ENCODE measurements around the gene PIP5KL1.

PIP5KL1 gene

DNA sequence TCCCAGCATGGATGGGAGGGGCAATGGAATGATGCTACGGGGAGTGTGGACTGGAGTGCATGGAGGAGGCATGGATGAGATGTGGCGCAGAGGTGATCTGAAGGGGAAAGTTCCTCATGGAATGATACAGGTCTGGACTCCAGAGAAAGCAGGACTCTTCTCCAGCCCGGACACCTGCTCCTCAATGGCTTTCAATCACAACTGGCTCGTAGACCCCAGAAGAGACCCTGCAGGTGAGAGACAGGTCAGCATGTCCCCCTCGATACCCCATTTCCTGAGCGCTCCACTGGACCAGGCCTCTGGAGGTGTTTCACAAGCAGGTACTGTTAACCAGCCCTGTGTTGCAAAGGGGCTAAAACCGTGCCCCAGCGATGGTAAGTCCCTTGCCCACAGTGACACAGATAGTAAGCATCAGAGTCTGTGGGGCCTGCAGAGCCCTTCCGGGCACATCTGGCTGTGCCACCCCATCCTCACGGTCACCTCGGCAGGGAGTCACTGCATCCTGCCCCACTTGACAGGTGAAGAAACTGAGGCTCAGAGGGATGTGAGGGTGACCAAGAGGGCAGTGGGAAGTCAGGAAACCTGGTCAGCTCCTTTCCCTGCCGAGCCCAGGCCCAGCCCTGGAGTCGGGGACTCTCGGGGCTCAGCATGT is 12.6 kb upstream of the PIP5KL1 start:
- Histone ChIP-seq H3K4me3 (ENCODE audit: low read depth, low read length) (no peak overlapping the region), H3K9ac (ENCODE audit: low read depth, low read length) (peak overlapping the region; percentile 24), H3K36me3 (ENCODE audit: control insufficient read depth, insufficient read depth, low read length) (peaks cover 49% of the 10 kb centered on the region), H3K27me3 (ENCODE audit: control insufficient read depth, insufficient read depth, low read length) (no peaks in the 10 kb centered on the region), H3K9me3 (ENCODE audit: control insufficient read depth, insufficient read depth, low read length) (no peaks in the 10 kb centered on the region), H3K4me1 (ENCODE audit: control insufficient read depth, insufficient read depth, low read length) (peaks cover 3% of the 10 kb centered on the region)

DNA sequence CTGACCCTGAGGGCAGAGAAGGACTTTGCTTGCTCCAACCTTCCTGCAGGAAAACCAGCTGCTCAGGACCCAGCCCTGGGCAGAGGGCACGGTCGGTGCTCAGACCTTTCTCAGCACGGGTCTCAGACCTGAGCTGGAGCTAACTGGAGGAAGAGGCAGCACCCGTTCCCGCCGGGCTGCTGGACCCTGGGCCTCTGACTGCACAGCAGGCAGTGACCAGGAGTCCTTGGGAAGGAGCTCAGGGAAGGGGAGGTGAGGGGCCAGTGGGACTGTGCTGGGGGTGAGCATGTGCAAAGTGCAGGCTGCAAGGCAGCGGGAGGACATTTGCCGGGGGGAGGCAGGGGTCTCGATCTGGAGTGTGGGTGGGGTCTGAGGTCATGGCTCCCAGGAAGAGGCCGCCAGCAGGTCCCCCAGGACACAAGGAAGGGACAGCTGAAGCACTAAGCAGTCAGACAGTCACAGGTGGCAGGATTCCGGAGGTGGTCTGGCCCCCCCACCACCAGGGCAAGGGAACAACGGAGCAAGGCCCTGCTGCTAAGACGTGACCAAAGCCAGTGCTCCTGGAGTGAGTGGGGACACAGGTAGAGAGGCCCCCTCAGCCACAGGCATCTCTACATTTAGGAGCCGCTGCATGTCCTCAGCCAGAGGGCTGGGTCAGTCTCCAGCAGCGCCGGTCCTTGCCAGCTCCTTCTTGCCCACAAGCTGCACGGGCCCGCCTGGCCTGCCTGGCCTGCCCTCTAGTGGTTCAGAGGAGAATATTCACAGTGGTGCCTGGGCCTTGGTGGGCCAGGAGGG is 11.8 kb upstream of the PIP5KL1 start:
- Histone ChIP-seq H3K4me1 (ENCODE audit: control insufficient read depth, insufficient read depth, low read length) (peaks cover 3% of the 10 kb centered on the region), H3K27me3 (ENCODE audit: control insufficient read depth, insufficient read depth, low read length) (no peaks in the 10 kb centered on the region), H3K9ac (ENCODE audit: low read depth, low read length) (peak overlapping the region; percentile 24), H3K4me3 (ENCODE audit: low read depth, low read length) (no peak overlapping the region), H3K36me3 (ENCODE audit: control insufficient read depth, insufficient read depth, low read length) (peaks cover 42% of the 10 kb centered on the region), H3K9me3 (ENCODE audit: control insufficient read depth, insufficient read depth, low read length) (no peaks in the 10 kb centered on the region)

DNA sequence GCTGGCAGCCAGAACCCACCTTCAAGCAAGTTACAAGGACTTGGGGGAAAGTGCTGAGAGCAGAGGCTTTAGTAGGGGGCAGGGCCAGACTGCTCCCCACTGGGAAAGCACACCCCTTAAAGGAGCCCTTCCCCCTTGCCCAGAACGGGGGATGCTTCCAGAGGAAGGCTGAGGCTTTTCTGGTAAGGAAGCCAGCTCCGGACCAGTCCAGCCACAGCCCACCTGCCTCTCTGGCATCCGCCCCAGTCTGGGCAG is 11.3 kb upstream of the PIP5KL1 start:
- no peak overlapping the region for H3K4me3 ChIP-seq (ENCODE audit: low read depth, low read length)
- no peaks in the 10 kb centered on the region for H3K9me3 ChIP-seq (ENCODE audit: control insufficient read depth, insufficient read depth, low read length)
- peaks cover 40% of the 10 kb centered on the region for H3K36me3 ChIP-seq (ENCODE audit: control insufficient read depth, insufficient read depth, low read length)
- no peaks in the 10 kb centered on the region for H3K27me3 ChIP-seq (ENCODE audit: control insufficient read depth, insufficient read depth, low read length)
- H3K4me1 ChIP-seq (ENCODE audit: control insufficient read depth, insufficient read depth, low read length), result peaks cover 3% of the 10 kb centered on the region
- H3K9ac ChIP-seq (ENCODE audit: low read depth, low read length), result peak overlapping the region; percentile 24

DNA sequence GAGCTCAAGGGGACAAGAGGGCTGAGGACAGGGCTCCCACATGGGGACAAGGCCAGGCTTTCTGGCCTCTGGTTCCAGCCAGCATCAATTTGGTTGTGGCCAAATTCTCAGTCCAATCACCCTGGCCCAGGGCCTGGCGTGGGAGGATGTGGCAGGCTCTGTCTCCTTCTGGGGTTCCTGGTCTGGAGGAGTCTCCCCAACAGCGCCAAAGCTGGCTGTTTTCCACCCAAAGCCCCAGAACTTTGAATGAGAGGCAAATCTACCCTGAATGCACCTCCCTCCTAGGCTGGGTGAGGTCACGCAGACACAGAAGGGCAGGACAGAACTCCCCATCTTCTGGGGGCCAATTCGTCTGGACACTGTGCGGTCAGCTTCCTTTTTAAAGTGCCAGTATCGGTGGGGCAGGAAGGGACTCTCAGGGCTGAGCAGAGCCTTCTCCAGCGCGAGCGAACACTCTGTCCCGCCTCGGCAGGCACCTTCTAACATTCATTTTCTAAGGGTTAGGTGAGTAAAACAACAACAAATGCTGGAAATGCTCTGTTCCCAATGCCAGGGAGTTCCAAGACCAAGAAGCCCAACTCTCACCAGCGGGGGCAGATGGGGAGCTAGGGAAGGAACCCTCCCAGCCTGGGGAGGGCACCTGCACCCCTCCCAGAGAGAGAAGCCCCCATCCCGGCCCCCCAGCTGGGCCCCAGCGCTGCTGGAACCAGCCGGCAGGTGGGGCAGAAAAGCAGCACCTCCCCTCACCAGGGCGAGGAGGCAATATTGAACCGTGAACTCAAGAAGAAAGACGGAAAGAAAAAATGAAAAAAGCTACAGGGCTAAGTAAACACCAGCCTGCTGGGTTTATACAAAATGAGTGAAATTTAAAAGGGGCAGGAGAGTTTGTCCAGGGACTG is 10.7 kb upstream of the PIP5KL1 start:
- H3K36me3 ChIP-seq (ENCODE audit: control insufficient read depth, insufficient read depth, low read length), result peaks cover 40% of the 10 kb centered on the region
- no peaks in the 10 kb centered on the region for H3K27me3 ChIP-seq (ENCODE audit: control insufficient read depth, insufficient read depth, low read length)
- no peak overlapping the region for H3K9ac ChIP-seq (ENCODE audit: low read depth, low read length)
- H3K9me3 ChIP-seq (ENCODE audit: control insufficient read depth, insufficient read depth, low read length), result no peaks in the 10 kb centered on the region
- no peak overlapping the region for H3K4me3 ChIP-seq (ENCODE audit: low read depth, low read length)
- peaks cover 3% of the 10 kb centered on the region for H3K4me1 ChIP-seq (ENCODE audit: control insufficient read depth, insufficient read depth, low read length)

DNA sequence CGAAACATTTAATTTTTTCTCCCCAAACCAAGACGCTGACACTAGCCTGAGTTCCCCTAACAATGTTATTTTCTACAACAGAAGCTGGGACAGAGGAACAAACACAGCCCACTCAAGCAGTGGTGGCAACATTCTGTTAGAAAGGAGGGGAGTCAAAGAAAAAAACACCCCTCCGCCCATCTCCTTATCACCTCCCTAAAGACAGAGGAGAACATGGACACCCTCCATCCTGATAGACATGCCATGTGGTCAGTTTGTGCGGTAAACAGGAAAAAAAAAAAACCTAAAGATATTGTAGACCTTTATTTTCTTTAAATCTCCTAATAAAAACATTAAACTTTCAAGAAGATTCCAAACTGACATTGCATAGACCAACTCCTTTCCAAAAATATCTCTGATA is 10.0 kb upstream of the PIP5KL1 start:
- H3K9me3 ChIP-seq (ENCODE audit: control insufficient read depth, insufficient read depth, low read length), result no peaks in the 10 kb centered on the region
- H3K4me1 ChIP-seq (ENCODE audit: control insufficient read depth, insufficient read depth, low read length), result peaks cover 3% of the 10 kb centered on the region
- peaks cover 40% of the 10 kb centered on the region for H3K36me3 ChIP-seq (ENCODE audit: control insufficient read depth, insufficient read depth, low read length)
- H3K9ac ChIP-seq (ENCODE audit: low read depth, low read length), result no peak overlapping the region
- H3K4me3 ChIP-seq (ENCODE audit: low read depth, low read length), result no peak overlapping the region
- no peaks in the 10 kb centered on the region for H3K27me3 ChIP-seq (ENCODE audit: control insufficient read depth, insufficient read depth, low read length)

DNA sequence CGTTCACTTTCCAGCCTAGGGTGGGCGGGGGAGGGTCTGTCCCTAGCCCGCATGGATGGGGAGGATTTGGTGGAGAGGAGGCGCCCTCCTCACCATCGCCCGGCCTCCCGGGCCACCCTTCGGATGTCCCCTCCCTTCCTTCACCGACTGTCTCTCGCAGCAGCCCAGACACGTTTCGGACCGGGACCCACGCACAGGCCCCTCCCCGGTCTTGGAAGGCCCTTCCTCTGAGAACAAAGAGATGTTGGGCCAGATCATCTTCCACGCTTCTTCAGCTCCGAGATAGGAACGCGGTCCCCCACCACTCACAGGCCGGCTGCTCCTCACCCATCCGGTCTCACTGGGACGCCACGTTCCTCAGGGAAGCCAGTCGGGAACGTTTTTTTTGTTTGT is 7.7 kb upstream of the PIP5KL1 start:
- H3K9ac ChIP-seq (ENCODE audit: low read depth, low read length), result peak overlapping the region; percentile 65
- H3K4me3 ChIP-seq (ENCODE audit: low read depth, low read length), result peak overlapping the region; percentile 99
- no peaks in the 10 kb centered on the region for H3K27me3 ChIP-seq (ENCODE audit: control insufficient read depth, insufficient read depth, low read length)
- H3K4me1 ChIP-seq (ENCODE audit: control insufficient read depth, insufficient read depth, low read length), result no peaks in the 10 kb centered on the region
- no peaks in the 10 kb centered on the region for H3K9me3 ChIP-seq (ENCODE audit: control insufficient read depth, insufficient read depth, low read length)
- H3K36me3 ChIP-seq (ENCODE audit: control insufficient read depth, insufficient read depth, low read length), result peaks cover 27% of the 10 kb centered on the region

DNA sequence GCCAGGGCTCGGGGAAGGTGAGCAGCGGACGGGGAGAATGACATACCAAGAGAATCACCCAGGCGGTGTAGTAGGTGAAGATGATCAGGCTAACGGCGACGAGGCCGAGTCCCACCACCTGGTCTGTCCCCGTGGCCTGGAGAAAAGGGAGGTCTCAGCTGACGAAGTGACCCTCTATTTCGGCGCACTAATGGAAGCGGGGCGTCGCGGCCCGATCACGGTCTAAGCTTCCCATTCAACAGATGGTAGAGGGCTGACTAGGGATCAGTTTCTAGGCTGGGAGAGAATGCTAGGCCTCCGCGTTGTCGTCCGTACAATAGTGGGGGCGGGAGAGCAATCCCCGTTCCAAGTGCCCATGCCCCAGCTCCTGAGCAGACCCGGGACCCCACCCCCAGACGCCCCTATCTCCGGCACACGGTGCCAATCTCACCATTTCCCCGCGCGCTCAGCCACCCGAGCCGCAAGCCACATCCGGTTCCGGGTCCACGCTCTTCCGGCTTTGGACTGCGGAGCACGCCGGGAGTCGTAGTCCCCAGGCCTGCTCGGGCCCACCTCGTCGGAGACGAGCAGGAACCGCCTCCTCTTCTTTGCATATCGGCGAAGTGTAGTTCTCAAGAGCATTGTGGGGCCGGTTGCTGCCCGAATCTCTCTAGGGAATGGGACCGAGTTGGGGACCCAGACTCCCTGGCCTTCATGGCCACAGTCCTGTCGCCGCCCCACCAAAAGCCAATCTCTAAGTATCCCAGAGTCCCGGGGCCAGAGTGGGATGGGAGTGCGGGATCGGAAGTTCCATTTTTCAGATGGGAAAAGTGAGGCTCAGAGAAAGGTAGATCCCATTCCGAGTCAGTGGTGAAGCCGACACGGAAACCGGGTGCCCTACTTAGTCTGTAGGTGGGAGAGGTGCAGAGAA is 7.1 kb upstream of the PIP5KL1 start, which contains the start of gene DPM2:
TSS of gene DPM2 (minus strand) at position 467 of the 910 bp plus-strand sequence. CDS start at position 433, 34 bp downstream.
- Histone ChIP-seq H3K9ac (ENCODE audit: low read depth, low read length) (peak within 1 kb of the TSS; percentile 90), H3K27me3 (ENCODE audit: control insufficient read depth, insufficient read depth, low read length) (no peaks in the 10 kb centered on the region), H3K9me3 (ENCODE audit: control insufficient read depth, insufficient read depth, low read length) (no peaks in the 10 kb centered on the region), H3K4me1 (ENCODE audit: control insufficient read depth, insufficient read depth, low read length) (no peaks in the 10 kb centered on the region), H3K4me3 (ENCODE audit: low read depth, low read length) (peak within 1 kb of the TSS; percentile 99), H3K36me3 (ENCODE audit: control insufficient read depth, insufficient read depth, low read length) (peaks cover 22% of the 10 kb centered on the region)

DNA sequence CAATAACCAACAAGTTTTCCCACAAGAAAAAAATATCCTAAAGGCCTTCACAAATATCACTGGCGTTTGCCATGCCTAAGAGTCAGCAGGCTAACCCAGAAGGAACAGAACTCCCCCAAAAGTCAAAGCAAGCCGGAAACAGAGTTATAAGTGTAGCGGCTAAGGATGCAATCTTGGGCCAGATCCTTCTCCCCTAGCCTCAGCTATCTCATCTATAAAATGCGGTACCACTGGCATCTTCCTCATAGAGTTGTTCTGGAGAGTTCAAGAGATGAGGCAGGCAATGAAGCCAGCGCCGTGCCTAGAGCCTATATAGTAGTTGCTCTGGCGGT is 6.4 kb upstream of the PIP5KL1 start:
- no peaks in the 10 kb centered on the region for H3K27me3 ChIP-seq (ENCODE audit: control insufficient read depth, insufficient read depth, low read length)
- peak overlapping the region; percentile 90 for H3K9ac ChIP-seq (ENCODE audit: low read depth, low read length)
- H3K36me3 ChIP-seq (ENCODE audit: control insufficient read depth, insufficient read depth, low read length), result peaks cover 18% of the 10 kb centered on the region
- no peaks in the 10 kb centered on the region for H3K9me3 ChIP-seq (ENCODE audit: control insufficient read depth, insufficient read depth, low read length)
- peak overlapping the region; percentile 99 for H3K4me3 ChIP-seq (ENCODE audit: low read depth, low read length)
- H3K4me1 ChIP-seq (ENCODE audit: control insufficient read depth, insufficient read depth, low read length), result no peaks in the 10 kb centered on the region

DNA sequence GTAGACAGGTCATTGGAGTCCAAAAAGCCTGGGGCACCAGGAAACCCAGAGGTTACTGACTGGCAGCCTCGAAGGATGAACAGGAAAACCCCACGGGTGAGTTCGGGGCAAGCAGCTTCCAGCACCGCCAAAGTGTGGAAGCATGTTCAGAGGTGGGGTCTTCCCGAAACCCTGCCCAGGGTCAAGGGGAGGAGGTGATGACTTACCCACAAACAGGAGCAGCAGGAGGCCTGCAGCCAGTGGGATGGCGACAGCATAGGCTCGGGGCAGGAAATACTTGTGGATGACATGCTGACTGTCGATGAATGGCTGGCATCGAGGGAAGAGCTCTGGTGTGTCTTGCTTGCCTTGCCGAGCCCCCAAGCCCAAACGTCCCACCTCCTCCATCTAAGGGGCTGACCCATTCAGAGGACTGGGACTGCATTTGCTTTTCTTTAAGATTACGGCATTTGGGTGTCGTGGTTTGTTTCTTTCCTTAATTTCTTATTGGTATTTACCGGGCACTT is 5.8 kb upstream of the PIP5KL1 start:
- peaks cover 3% of the 10 kb centered on the region for H3K4me1 ChIP-seq (ENCODE audit: control insufficient read depth, insufficient read depth, low read length)
- no peaks in the 10 kb centered on the region for H3K9me3 ChIP-seq (ENCODE audit: control insufficient read depth, insufficient read depth, low read length)
- H3K4me3 ChIP-seq (ENCODE audit: low read depth, low read length), result no peak overlapping the region
- H3K27me3 ChIP-seq (ENCODE audit: control insufficient read depth, insufficient read depth, low read length), result no peaks in the 10 kb centered on the region
- H3K9ac ChIP-seq (ENCODE audit: low read depth, low read length), result no peak overlapping the region
- H3K36me3 ChIP-seq (ENCODE audit: control insufficient read depth, insufficient read depth, low read length), result peaks cover 14% of the 10 kb centered on the region

DNA sequence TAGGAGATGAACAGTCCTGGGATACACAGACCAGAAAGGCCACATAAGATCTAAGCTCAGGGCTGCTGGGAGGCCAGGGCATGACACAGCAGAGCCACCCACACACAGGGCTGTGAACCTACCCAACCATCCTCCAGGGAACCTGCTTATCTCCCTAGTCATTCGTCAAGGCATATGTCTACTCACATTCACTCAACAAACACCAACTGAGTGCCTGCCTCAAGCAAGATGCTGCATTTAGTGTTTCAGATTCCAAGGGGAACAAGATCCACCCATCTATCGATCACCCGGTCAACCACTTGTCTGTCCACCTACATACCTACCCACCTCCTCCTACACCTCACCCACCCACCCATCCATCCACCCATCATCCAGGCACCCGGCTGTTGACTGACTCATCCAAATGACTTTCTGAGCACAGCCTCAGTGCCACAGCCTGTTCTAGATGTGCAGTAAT is 5.2 kb upstream of the PIP5KL1 start:
- Histone ChIP-seq H3K4me3 (ENCODE audit: low read depth, low read length) (no peak overlapping the region), H3K27me3 (ENCODE audit: control insufficient read depth, insufficient read depth, low read length) (no peaks in the 10 kb centered on the region), H3K9ac (ENCODE audit: low read depth, low read length) (no peak overlapping the region), H3K36me3 (ENCODE audit: control insufficient read depth, insufficient read depth, low read length) (peaks cover 8% of the 10 kb centered on the region), H3K4me1 (ENCODE audit: control insufficient read depth, insufficient read depth, low read length) (peaks cover 3% of the 10 kb centered on the region), H3K9me3 (ENCODE audit: control insufficient read depth, insufficient read depth, low read length) (no peaks in the 10 kb centered on the region)

DNA sequence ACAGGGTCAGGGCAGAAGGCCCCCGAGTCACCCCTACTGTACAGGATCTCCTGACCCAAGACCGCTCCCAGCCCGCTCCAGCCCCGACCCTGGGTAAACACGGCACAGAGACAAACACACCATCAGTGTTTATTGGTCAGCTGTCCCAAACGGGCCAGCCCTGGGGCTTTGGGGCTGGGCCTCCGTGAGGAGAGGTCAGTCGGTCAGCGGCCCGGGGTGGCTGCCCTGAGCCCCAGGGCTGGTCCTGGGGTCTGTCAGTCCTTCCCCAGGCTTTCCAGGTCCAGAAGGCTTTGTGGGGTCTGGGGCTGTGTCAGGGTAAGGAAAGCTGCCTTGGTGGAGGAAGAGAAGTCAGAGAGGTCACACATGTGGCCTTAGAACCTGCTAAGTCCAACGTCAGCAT is 4.4 kb upstream of the PIP5KL1 start:
- Histone ChIP-seq H3K36me3 (ENCODE audit: control insufficient read depth, insufficient read depth, low read length) (peaks cover 6% of the 10 kb centered on the region), H3K9me3 (ENCODE audit: control insufficient read depth, insufficient read depth, low read length) (no peaks in the 10 kb centered on the region), H3K4me3 (ENCODE audit: low read depth, low read length) (no peak overlapping the region), H3K4me1 (ENCODE audit: control insufficient read depth, insufficient read depth, low read length) (peaks cover 3% of the 10 kb centered on the region), H3K27me3 (ENCODE audit: control insufficient read depth, insufficient read depth, low read length) (no peaks in the 10 kb centered on the region), H3K9ac (ENCODE audit: low read depth, low read length) (no peak overlapping the region)

All from iPS-15b (cell line).